HepG2 (cell line): ENCODE results near the gene RUSC1. TPM values are rescaled to one million over a fixed set of nuclear protein-coding genes. Genes with fewer than 3 reads are reported as not detected.

ENCODE experiments used
- ARID2 ChIP-seq: sonication (generic); formaldehyde crosslinking; IDR thresholded peaks from 2 replicates; pipeline ENCODE4 v1.8.1; 2022; ENCODE audit warnings: mild to moderate bottlenecking, missing genetic modification reagents, borderline replicate concordance
- ARNTL ChIP-seq: sonication (generic); formaldehyde crosslinking; IDR thresholded peaks from 2 replicates; pipeline ENCODE4 v1.4.0; 2020; ENCODE audit warnings: mild to moderate bottlenecking, missing genetic modification reagents
- FOXK2 ChIP-seq: fragments of 450-650 bp; IDR thresholded peaks from 2 replicates; pipeline ENCODE4 v1.6.1; 2016
- GLMP ChIP-seq: sonication (generic); formaldehyde crosslinking; IDR thresholded peaks from 2 replicates; pipeline ENCODE4 v1.9.0; 2021; ENCODE audit warnings: missing genetic modification reagents, mild to moderate bottlenecking, borderline replicate concordance
- HES4 ChIP-seq: sonication (generic); formaldehyde crosslinking; IDR thresholded peaks from 2 replicates; pipeline ENCODE4 v1.9.0; 2021; ENCODE audit warnings: mild to moderate bottlenecking, missing genetic modification reagents, borderline replicate concordance
- HOXA9 ChIP-seq: sonication (generic); formaldehyde crosslinking; IDR thresholded peaks from 2 replicates; pipeline ENCODE4 v1.8.1; 2022; ENCODE audit warnings: missing genetic modification reagents, mild to moderate bottlenecking, moderate library complexity, borderline replicate concordance
- MTA1 ChIP-seq: sonication (generic); formaldehyde crosslinking; IDR thresholded peaks from 2 replicates; pipeline ENCODE4 v1.4.0; 2020; ENCODE audit warnings: missing genetic modification reagents, mild to moderate bottlenecking, borderline replicate concordance
- ZNF276 ChIP-seq: sonication (generic); formaldehyde crosslinking; IDR thresholded peaks from 2 replicates; pipeline ENCODE4 v1.4.0; 2020; ENCODE audit warnings: mild to moderate bottlenecking, low read depth, missing genetic modification reagents
- ZNF350 ChIP-seq: sonication (generic); formaldehyde crosslinking; IDR thresholded peaks from 2 replicates; pipeline ENCODE4 v1.4.0; 2020; ENCODE audit warnings: mild to moderate bottlenecking, low read depth, missing genetic modification reagents, borderline replicate concordance
- ZNF607 ChIP-seq: sonication (generic); formaldehyde crosslinking; IDR thresholded peaks from 2 replicates; pipeline ENCODE4 v1.5.1; 2020; ENCODE audit warnings: missing genetic modification reagents, mild to moderate bottlenecking, borderline replicate concordance
- ZNF841 ChIP-seq: sonication (generic); formaldehyde crosslinking; IDR thresholded peaks from 2 replicates; pipeline ENCODE4 v1.8.1; 2023; ENCODE audit warnings: missing genetic modification reagents, borderline replicate concordance
- ZNF891 ChIP-seq: sonication (generic); formaldehyde crosslinking; IDR thresholded peaks from 2 replicates; pipeline ENCODE4 v1.5.0; 2020; ENCODE audit warnings: mild to moderate bottlenecking, missing genetic modification reagents
- polyA plus RNA-seq, 8 experiments: library from polyadenylated mRNA; depleted of rRNA in 3 of 8; stranded (reverse) in 7 of 8; unstranded in 1 of 8; fragments of >200 nt; fragmentation: Illumina TruSeq in 4 of 8; extraction: Trizol in 4 of 8; gene quantifications; 2 replicates each; pipeline versions ENCODE4 v1.2.1 to v1.2.3, GENCODE V29; 2011 to 2016; ENCODE audit warnings: low read depth in 4 of 8, missing spikeins in 1 of 8, mixed read lengths in 1 of 8; ENCODE audit not compliant: insufficient read depth in 1 of 8
- total RNA-seq, 5 experiments: library from RNA; depleted of rRNA; stranded (reverse); fragments of >200 nt; fragmentation: Illumina TruSeq; extraction: Trizol; gene quantifications; 2 replicates each; pipeline ENCODE4 v1.2.3, GENCODE V29; 2016; ENCODE audit warnings: low read depth in 1 of 5
- TF ChIP-seq, protein P1 (sequence below): sonication (generic); formaldehyde crosslinking; IDR thresholded peaks from one replicate; pipeline ENCODE4 v1.5.1; 2020; ENCODE audit warnings: mild to moderate bottlenecking, missing genetic modification reagents; ENCODE audit errors: not compliant biosample characterization
- TF ChIP-seq, protein P2 (sequence below): sonication (generic); formaldehyde crosslinking; IDR thresholded peaks from 2 replicates; pipeline ENCODE4 v1.9.0; 2021; ENCODE audit warnings: missing genetic modification reagents, borderline replicate concordance

The RUSC1 gene
- total and polyA plus RNA-seq, 2 of the 13 experiments (the other 11 are each of a cell fraction or from before 2014, with no cell fraction given): 18.7 to 20.4 TPM

DNA sequence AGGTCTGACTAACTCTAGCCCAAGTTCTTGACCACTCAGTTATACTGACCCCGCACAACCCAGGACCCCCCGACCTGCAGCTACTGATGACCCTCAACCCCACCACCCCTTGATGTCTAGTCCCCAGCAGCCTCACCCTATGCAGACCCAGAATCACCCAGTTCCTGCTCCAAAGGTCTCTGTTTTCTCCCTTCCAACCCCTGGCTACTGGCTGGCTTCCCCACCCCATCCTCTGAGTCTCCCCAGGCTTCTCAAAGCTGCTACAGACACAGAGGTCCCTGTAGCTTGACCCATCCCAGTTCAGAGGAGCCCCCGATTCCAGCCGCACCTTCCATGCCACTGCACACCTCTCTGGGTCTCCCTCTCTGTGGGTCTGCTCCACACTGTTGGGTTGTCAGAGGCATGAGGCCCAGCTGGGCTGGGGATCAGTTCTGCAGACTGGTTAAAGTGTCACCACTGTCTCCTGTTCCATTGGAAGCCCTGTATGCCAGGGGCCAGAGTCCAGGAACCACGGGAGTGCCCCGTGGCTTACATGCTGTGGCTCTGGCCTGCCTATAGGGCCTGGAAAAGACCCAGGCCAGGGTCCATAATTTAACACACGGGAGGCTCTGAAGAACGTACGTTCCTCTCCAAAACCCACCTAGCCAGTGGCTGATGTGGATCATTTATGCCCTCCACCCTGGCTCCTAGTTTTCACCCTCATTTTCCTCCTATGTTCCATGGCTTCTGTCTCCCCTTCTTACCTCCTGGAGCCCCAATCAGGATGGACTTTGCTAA, 20.0 kb upstream of the RUSC1 start (continued):
- TF ChIP-seq ZNF276 (peak; percentile 93), HES4 (CRISPR knock-in tag) (no peak), ZNF841 (CRISPR knock-in tag) (no peak), ARNTL (CRISPR knock-in tag) (peak; percentile 90), ZNF607 (peak; percentile 94; the same call in 1 of the 2 replicates), MTA1 (CRISPR knock-in tag) (peak; percentile 96), ZNF891 (CRISPR knock-in tag) (no peak), HOXA9 (no peak), FOXK2 (no peak), ZNF350 (CRISPR knock-in tag) (peak; percentile 83; the same call in 1 of the 2 replicates), ARID2 (CRISPR knock-in tag) (no peak), GLMP (CRISPR knock-in tag) (no peak)
- TF ChIP-seq, protein P1, sequence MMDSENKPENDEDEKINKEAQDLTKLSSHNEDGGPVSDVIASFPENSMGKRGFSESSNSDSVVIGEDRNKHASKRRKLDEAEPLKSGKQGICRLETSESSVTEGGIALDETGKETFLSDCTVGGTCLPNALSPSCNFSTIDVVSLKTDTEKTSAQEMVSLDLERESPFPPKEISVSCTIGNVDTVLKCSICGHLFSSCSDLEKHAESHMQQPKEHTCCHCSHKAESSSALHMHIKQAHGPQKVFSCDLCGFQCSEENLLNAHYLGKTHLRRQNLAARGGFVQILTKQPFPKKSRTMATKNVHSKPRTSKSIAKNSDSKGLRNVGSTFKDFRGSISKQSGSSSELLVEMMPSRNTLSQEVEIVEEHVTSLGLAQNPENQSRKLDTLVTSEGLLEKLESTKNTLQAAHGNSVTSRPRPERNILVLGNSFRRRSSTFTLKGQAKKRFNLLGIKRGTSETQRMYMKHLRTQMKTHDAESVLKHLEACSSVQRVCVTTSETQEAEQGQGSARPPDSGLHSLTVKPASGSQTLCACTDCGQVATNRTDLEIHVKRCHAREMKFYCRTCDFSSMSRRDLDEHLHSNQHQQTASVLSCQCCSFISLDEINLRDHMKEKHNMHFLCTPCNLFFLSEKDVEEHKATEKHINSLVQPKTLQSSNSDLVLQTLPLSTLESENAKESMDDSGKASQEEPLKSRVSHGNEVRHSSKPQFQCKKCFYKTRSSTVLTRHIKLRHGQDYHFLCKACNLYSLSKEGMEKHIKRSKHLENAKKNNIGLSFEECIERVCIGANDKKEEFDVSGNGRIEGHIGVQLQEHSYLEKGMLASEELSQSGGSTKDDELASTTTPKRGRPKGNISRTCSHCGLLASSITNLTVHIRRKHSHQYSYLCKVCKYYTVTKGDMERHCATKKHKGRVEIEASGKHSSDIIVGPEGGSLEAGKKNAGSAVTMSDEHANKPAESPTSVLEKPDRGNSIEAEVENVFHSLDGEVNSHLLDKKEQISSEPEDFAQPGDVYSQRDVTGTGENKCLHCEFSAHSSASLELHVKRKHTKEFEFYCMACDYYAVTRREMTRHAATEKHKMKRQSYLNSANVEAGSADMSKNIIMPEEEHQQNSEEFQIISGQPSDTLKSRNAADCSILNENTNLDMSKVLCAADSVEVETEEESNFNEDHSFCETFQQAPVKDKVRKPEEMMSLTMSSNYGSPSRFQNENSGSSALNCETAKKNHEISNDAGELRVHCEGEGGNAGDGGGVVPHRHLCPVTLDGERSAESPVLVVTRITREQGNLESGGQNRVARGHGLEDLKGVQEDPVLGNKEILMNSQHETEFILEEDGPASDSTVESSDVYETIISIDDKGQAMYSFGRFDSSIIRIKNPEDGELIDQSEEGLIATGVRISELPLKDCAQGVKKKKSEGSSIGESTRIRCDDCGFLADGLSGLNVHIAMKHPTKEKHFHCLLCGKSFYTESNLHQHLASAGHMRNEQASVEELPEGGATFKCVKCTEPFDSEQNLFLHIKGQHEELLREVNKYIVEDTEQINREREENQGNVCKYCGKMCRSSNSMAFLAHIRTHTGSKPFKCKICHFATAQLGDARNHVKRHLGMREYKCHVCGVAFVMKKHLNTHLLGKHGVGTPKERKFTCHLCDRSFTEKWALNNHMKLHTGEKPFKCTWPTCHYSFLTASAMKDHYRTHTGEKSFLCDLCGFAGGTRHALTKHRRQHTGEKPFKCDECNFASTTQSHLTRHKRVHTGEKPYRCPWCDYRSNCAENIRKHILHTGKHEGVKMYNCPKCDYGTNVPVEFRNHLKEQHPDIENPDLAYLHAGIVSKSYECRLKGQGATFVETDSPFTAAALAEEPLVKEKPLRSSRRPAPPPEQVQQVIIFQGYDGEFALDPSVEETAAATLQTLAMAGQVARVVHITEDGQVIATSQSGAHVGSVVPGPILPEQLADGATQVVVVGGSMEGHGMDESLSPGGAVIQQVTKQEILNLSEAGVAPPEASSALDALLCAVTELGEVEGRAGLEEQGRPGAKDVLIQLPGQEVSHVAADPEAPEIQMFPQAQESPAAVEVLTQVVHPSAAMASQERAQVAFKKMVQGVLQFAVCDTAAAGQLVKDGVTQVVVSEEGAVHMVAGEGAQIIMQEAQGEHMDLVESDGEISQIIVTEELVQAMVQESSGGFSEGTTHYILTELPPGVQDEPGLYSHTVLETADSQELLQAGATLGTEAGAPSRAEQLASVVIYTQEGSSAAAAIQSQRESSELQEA (CRISPR knock-in tag): peak; percentile 77
- TF ChIP-seq, protein P2, sequence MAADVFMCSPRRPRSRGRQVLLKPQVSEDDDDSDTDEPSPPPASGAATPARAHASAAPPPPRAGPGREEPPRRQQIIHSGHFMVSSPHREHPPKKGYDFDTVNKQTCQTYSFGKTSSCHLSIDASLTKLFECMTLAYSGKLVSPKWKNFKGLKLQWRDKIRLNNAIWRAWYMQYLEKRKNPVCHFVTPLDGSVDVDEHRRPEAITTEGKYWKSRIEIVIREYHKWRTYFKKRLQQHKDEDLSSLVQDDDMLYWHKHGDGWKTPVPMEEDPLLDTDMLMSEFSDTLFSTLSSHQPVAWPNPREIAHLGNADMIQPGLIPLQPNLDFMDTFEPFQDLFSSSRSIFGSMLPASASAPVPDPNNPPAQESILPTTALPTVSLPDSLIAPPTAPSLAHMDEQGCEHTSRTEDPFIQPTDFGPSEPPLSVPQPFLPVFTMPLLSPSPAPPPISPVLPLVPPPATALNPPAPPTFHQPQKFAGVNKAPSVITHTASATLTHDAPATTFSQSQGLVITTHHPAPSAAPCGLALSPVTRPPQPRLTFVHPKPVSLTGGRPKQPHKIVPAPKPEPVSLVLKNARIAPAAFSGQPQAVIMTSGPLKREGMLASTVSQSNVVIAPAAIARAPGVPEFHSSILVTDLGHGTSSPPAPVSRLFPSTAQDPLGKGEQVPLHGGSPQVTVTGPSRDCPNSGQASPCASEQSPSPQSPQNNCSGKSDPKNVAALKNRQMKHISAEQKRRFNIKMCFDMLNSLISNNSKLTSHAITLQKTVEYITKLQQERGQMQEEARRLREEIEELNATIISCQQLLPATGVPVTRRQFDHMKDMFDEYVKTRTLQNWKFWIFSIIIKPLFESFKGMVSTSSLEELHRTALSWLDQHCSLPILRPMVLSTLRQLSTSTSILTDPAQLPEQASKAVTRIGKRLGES (CRISPR knock-in tag): peak; percentile 98
